ENCODE data around the gene CMSS1. TPM values are rescaled to one million over a fixed set of nuclear protein-coding genes. Genes with fewer than 3 reads are reported as not detected.

Gene CMSS1
- polyA plus RNA-seq (ENCODE audit: insufficient read length), result 25.0 TPM

- peak; percentile 78 for DNase-seq (ENCODE audit: low read depth)
These were observed at the start of gene CMSS1 for GRCh38 chr3:99817437-99818240. Gene CMSS1, plus strand, starts transcription at chr3:99817862.

GRCh38 chr3:99768126-99768525, 49.5 kb upstream of the CMSS1 start:
- no peak for DNase-seq (ENCODE audit: low read depth)

GRCh38 chr3:99768808-99769501, 48.7 kb upstream of the CMSS1 start:
- no peak for DNase-seq (ENCODE audit: low read depth)

- no peak for DNase-seq (ENCODE audit: low read depth)
These were observed 45.5 kb upstream of the CMSS1 start for GRCh38 chr3:99772171-99772570.

GRCh38 chr3:99772671-99773070, 45.0 kb upstream of the CMSS1 start:
- no peak for DNase-seq (ENCODE audit: low read depth)

- DNase-seq (ENCODE audit: low read depth), result peak; percentile 16
These were observed 43.2 kb upstream of the CMSS1 start for GRCh38 chr3:99774467-99774866.

GRCh38 chr3:99776516-99777209, 41.0 kb upstream of the CMSS1 start:
- no peak for DNase-seq (ENCODE audit: low read depth)

- DNase-seq (ENCODE audit: low read depth), result no peak
These were observed 40.5 kb upstream of the CMSS1 start for GRCh38 chr3:99777210-99777549.

GRCh38 chr3:99777708-99778107, 40.0 kb upstream of the CMSS1 start:
- no peak for DNase-seq (ENCODE audit: low read depth)

GRCh38 chr3:99780749-99781148, 36.9 kb upstream of the CMSS1 start:
- no peak for DNase-seq (ENCODE audit: low read depth)

GRCh38 chr3:99781761-99782160, 35.9 kb upstream of the CMSS1 start:
- DNase-seq (ENCODE audit: low read depth), result no peak

GRCh38 chr3:99783011-99783573, 34.6 kb upstream of the CMSS1 start:
- DNase-seq (ENCODE audit: low read depth), result no peak

GRCh38 chr3:99789011-99789721, 28.5 kb upstream of the CMSS1 start:
- no peak for DNase-seq (ENCODE audit: low read depth)

GRCh38 chr3:99794485-99794884, 23.2 kb upstream of the CMSS1 start:
- no peak for DNase-seq (ENCODE audit: low read depth)

GRCh38 chr3:99795573-99795972, 22.1 kb upstream of the CMSS1 start:
- DNase-seq (ENCODE audit: low read depth), result no peak

GRCh38 chr3:99799422-99799821, 18.2 kb upstream of the CMSS1 start:
- no peak for DNase-seq (ENCODE audit: low read depth)

- DNase-seq (ENCODE audit: low read depth), result no peak
These were observed 14.4 kb upstream of the CMSS1 start for GRCh38 chr3:99803297-99803696.

GRCh38 chr3:99805160-99805559, 12.5 kb upstream of the CMSS1 start:
- no peak for DNase-seq (ENCODE audit: low read depth)

- no peak for DNase-seq (ENCODE audit: low read depth)
These were observed 9.4 kb upstream of the CMSS1 start for GRCh38 chr3:99808163-99808794.

- DNase-seq (ENCODE audit: low read depth), result no peak
These were observed 8.1 kb upstream of the CMSS1 start for GRCh38 chr3:99809565-99809964.

GRCh38 chr3:99810403-99810802, 7.3 kb upstream of the CMSS1 start:
- no peak for DNase-seq (ENCODE audit: low read depth)
